A549 (cell line): Measurements from ENCODE around the gene SCUBE3.

ENCODE experiments used
- E2F6 ChIP-seq: IDR thresholded peaks from 2 replicates; pipeline ENCODE4 v1.6.1; 2012; ENCODE audit warnings: low read depth, borderline replicate concordance
- FOSB ChIP-seq: fragments of 250-450 bp; sonication (Bioruptor Pico); IDR thresholded peaks from 2 replicates; pipeline ENCODE4 v1.5.0; 2020; ENCODE audit warnings: mild to moderate bottlenecking, moderate library complexity
- HOXA7 ChIP-seq: fragments of 250-450 bp; sonication (Bioruptor Pico); IDR thresholded peaks from 2 replicates; pipeline ENCODE4 v1.5.0; 2020; ENCODE audit warnings: mild to moderate bottlenecking, moderate library complexity
- HOXB13 ChIP-seq: fragments of 250-450 bp; sonication (Bioruptor Pico); IDR thresholded peaks from 2 replicates; pipeline ENCODE4 v1.5.0; 2020; ENCODE audit warnings: low read depth, mild to moderate bottlenecking, moderate library complexity
- JUN ChIP-seq, 2 experiments: fragments of >200 bp; sonication (Bioruptor Twin); formaldehyde crosslinking; IDR thresholded peaks; 2 replicates in 1 of 2; 3 replicates in 1 of 2; pipeline ENCODE4 v1.6.1; 2016 to 2017
- KDM5A ChIP-seq: fragments of 200-600 bp; sonication (generic); IDR thresholded peaks from 2 replicates; pipeline ENCODE4 v1.6.1; 2016; ENCODE audit warnings: antibody characterized with exemption, mild to moderate bottlenecking
- MAFK ChIP-seq: fragments of 450-650 bp; IDR thresholded peaks from 2 replicates; pipeline ENCODE4 v1.6.1; 2014; ENCODE audit not compliant: partially characterized antibody
- MYC ChIP-seq: IDR thresholded peaks from 2 replicates; pipeline ENCODE4 v1.6.1; 2012; ENCODE audit warnings: mild to moderate bottlenecking, inconsistent platforms, low read length, improper control_type of control experiment, borderline replicate concordance
- POLR2A ChIP-seq: IDR thresholded peaks from 2 replicates; pipeline ENCODE4 v1.6.1; 2012; ENCODE audit warnings: mild to moderate bottlenecking, low read length
- RARB ChIP-seq: fragments of 250-450 bp; sonication (Bioruptor Pico); IDR thresholded peaks from 2 replicates; pipeline ENCODE4 v1.8.0; 2021; ENCODE audit warnings: mild to moderate bottlenecking, moderate library complexity
- RFX5 ChIP-seq: fragments of 450-650 bp; IDR thresholded peaks from 2 replicates; pipeline ENCODE4 v1.7.1; 2014; ENCODE audit warnings: antibody characterized with exemption, mild to moderate bottlenecking, moderate library complexity
- RNF2 ChIP-seq: fragments of 200-600 bp; sonication (generic); IDR thresholded peaks from 2 replicates; pipeline ENCODE4 v1.6.1; 2016; ENCODE audit warnings: low read depth, mild to moderate bottlenecking, antibody characterized with exemption, moderate library complexity, borderline replicate concordance
- TF ChIP-seq, protein P1 (sequence below): fragments of >200 bp; sonication (Bioruptor Twin); formaldehyde crosslinking; IDR thresholded peaks from 3 replicates; pipeline ENCODE4 v1.5.1; 2016
- TF ChIP-seq, protein P2 (sequence below): IDR thresholded peaks from 2 replicates; pipeline ENCODE4 v1.6.1; 2012

DNA sequence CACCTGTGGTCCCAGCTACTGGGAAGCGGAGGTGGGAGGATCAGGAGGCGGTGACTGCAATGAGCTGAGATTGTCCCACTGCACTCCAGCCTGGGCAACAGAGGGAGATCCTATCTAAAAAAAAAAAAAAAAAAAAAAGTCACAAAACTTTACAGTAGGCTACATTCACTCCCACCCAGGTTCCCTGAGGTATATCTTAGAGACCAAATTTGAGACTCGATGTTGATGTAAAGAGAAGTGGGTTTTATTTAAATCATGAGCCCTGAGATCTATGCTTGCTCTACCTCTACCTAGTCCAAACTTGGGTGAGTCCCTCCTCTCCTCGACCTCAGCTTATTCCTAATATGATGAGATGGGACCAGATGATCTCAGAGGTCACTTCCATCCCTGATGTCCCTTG, 75.1 kb downstream of the SCUBE3 start:
- TF ChIP-seq, protein P1, sequence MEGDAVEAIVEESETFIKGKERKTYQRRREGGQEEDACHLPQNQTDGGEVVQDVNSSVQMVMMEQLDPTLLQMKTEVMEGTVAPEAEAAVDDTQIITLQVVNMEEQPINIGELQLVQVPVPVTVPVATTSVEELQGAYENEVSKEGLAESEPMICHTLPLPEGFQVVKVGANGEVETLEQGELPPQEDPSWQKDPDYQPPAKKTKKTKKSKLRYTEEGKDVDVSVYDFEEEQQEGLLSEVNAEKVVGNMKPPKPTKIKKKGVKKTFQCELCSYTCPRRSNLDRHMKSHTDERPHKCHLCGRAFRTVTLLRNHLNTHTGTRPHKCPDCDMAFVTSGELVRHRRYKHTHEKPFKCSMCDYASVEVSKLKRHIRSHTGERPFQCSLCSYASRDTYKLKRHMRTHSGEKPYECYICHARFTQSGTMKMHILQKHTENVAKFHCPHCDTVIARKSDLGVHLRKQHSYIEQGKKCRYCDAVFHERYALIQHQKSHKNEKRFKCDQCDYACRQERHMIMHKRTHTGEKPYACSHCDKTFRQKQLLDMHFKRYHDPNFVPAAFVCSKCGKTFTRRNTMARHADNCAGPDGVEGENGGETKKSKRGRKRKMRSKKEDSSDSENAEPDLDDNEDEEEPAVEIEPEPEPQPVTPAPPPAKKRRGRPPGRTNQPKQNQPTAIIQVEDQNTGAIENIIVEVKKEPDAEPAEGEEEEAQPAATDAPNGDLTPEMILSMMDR, result no peak
- TF ChIP-seq MAFK, result no peak
- TF ChIP-seq HOXA7 (CRISPR knock-in tag), result no peak
- TF ChIP-seq, protein P2, sequence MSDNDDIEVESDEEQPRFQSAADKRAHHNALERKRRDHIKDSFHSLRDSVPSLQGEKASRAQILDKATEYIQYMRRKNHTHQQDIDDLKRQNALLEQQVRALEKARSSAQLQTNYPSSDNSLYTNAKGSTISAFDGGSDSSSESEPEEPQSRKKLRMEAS, result no peak
- TF ChIP-seq HOXB13, result no peak
- no peak for TF ChIP-seq RNF2
- no peak for TF ChIP-seq E2F6
- no peak for TF ChIP-seq MYC
- TF ChIP-seq RFX5, result no peak
- no peak for TF ChIP-seq FOSB (CRISPR knock-in tag)
- no peak for TF ChIP-seq KDM5A
- no peak for TF ChIP-seq JUN (IDR thresholded peaks at IDR 0.05)
- TF ChIP-seq RARB (CRISPR knock-in tag), result no peak
- TF ChIP-seq POLR2A, result no peak
